ENCODE results near the gene SEMA4D.

DNA sequence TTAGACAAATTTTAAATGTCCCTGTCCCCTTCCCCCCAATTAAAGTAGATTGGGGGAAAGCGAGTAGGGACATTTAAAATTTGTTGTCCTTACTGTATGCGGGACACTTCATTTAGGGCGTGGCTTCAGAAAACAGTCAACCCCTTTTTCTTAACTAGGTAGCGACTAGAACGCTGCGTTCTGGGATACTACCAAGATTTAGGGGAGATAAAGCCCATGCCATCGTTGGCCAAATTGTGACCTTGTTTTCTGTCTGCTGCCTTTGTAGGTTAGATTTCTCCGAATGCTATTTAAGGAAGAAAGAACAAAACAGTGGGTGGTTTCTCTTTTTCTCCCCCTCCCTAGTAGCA, 185.7 kb downstream of the SEMA4D start:
- TF ChIP-seq EP300 (IDR thresholded peaks at IDR 0.05) = no peak
- TF ChIP-seq, protein P1, sequence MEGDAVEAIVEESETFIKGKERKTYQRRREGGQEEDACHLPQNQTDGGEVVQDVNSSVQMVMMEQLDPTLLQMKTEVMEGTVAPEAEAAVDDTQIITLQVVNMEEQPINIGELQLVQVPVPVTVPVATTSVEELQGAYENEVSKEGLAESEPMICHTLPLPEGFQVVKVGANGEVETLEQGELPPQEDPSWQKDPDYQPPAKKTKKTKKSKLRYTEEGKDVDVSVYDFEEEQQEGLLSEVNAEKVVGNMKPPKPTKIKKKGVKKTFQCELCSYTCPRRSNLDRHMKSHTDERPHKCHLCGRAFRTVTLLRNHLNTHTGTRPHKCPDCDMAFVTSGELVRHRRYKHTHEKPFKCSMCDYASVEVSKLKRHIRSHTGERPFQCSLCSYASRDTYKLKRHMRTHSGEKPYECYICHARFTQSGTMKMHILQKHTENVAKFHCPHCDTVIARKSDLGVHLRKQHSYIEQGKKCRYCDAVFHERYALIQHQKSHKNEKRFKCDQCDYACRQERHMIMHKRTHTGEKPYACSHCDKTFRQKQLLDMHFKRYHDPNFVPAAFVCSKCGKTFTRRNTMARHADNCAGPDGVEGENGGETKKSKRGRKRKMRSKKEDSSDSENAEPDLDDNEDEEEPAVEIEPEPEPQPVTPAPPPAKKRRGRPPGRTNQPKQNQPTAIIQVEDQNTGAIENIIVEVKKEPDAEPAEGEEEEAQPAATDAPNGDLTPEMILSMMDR (IDR thresholded peaks at IDR 0.05) = no peak
